Body of pancreas (tissue), 4 donors: ENCODE data around the gene RBM22. TPM values are rescaled to one million over a fixed set of nuclear protein-coding genes. Genes with fewer than 3 reads are reported as not detected.
A peak's percentile ranks its signal among the peaks of the same experiment; 100 is the strongest.

Experiments used
- ATAC-seq: fragments of 150-250 bp; one replicate; pipeline ENCODE4 v1.9.1; 2016
- DNase-seq, 4 donors: peaks; one replicate each; pipeline ENCODE4 v3.0.0-alpha.2; 2019
- H3K27ac ChIP-seq, 4 donors: fragments of 200-600 bp; sonication (generic); 1 replicate in 3 of 4; 2 replicates in 1 of 4; pipeline versions ENCODE4 v1.5.1 to v1.6.1; 2016 to 2019; ENCODE audit warnings: mild to moderate bottlenecking in 1 of 4, mixed read lengths in 1 of 4, moderate library complexity in 1 of 4
- H3K27me3 ChIP-seq, 2 donors: fragments of 200-600 bp; sonication (generic); one replicate each; pipeline ENCODE4 v1.6.0; 2016; ENCODE audit warnings: mild to moderate bottlenecking in 1 of 2
- H3K36me3 ChIP-seq, 2 donors: fragments of 200-600 bp; sonication (generic); replicated peaks in 1 of 2; 2 replicates each; pipeline ENCODE4 v1.5.1; 2016; ENCODE audit warnings: low read depth in 2 of 2; ENCODE audit not compliant: insufficient read depth in 1 of 2
- H3K4me1 ChIP-seq: fragments of 200-600 bp; sonication (generic); one replicate; pipeline ENCODE4 v1.6.0; 2016
- H3K4me3 ChIP-seq, 2 donors: fragments of 200-600 bp; sonication (generic); 1 replicate in 1 of 2; 2 replicates in 1 of 2; pipeline ENCODE4 v1.5.1; 2016 to 2019
- H3K9me3 ChIP-seq, 3 donors: fragments of 200-600 bp; sonication (generic); 1 replicate in 2 of 3; 2 replicates in 1 of 3; pipeline ENCODE4 v1.5.1; 2016
- POLR2A ChIP-seq, 3 donors: fragments of 450-650 bp; IDR thresholded peaks; one replicate each; pipeline ENCODE4 v1.6.1; 2016; ENCODE audit warnings: antibody characterized with exemption in 3 of 3, mild to moderate bottlenecking in 2 of 3
- WGBS, 2 donors: methylation state at CpG; one replicate each; pipeline ENCODE4 v1.1.5; 2017; 5-methylcytosine and 5-hydroxymethylcytosine counted together
- intact Hi-C: fragments of 100-400 bp; cut with DNase I; formaldehyde crosslinking; loops from one replicate; pipeline ENCODE4 v1.15.1; 2023
- total RNA-seq, 2 donors: library from RNA; depleted of rRNA; stranded (reverse); fragments of >200 nt; gene quantifications; one replicate each; pipeline ENCODE4 v1.1.0, GENCODE V29; 2016
- TF ChIP-seq, protein P1 (sequence below), 7 experiments: fragments of 450-650 bp in 4 of 7; fragments of 200-600 bp in 3 of 7; sonication (generic) in 3 of 7; IDR thresholded peaks; one replicate each; pipeline ENCODE4 v1.5.1; 2016 to 2019; ENCODE audit warnings: antibody characterized with exemption in 7 of 7

RBM22 gene
- total RNA-seq, 2 donors from 2014 or later: 22.8 to 28.7 TPM

- ATAC-seq (peak; percentile 82), DNase-seq (peak; percentile 69 to 83 (median 78))
- Histone ChIP-seq H3K27ac (peak overlapping the region in 1 of 4 donors; percentile 41), H3K4me3 (peak overlapping the region in 1 of 2 donors; percentile 7), H3K9me3 (no peaks in the 10 kb centered on the region), H3K4me1 (peaks cover 12% of the 10 kb centered on the region), H3K27me3 (no peaks in the 10 kb centered on the region), H3K36me3 (no peaks in the 10 kb centered on the region)
- 0 to 4% methylated on average over 2 to 56 of the region's 99 CpGs for WGBS, 2 donors
- TF ChIP-seq, protein P1, sequence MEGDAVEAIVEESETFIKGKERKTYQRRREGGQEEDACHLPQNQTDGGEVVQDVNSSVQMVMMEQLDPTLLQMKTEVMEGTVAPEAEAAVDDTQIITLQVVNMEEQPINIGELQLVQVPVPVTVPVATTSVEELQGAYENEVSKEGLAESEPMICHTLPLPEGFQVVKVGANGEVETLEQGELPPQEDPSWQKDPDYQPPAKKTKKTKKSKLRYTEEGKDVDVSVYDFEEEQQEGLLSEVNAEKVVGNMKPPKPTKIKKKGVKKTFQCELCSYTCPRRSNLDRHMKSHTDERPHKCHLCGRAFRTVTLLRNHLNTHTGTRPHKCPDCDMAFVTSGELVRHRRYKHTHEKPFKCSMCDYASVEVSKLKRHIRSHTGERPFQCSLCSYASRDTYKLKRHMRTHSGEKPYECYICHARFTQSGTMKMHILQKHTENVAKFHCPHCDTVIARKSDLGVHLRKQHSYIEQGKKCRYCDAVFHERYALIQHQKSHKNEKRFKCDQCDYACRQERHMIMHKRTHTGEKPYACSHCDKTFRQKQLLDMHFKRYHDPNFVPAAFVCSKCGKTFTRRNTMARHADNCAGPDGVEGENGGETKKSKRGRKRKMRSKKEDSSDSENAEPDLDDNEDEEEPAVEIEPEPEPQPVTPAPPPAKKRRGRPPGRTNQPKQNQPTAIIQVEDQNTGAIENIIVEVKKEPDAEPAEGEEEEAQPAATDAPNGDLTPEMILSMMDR (IDR thresholded peaks at IDR 0.05): peak; percentile 56 to 91 (median 79)
- TF ChIP-seq POLR2A (IDR thresholded peaks at IDR 0.05): no peak
- intact Hi-C loops: loop anchor here (10.0 kb wide), 1 partner anchor 202 kb away; no protein-coding TSS in a partner anchor
Measured at GRCh38 chr5:150656191-150657132, 44.4 kb downstream of the RBM22 start.

DNA sequence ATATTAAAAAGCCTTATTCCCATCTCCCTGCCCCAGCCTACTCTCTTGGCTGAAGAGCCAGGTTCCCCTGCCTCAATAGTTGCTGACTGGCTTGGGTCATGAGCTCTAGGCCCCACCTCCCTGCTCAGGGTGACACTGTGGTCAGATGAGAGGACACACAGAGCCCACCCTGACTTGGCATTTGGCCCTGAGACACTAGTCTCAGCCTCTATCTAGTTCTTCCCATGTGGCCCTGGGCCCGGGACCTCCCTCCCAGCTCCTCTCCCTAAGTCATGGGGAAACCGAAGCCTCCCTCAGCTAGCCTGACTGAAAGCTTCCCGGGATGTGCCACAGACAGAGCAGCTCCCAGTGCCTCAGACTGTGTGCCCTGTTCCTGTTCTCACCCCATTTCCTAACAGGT, 45.6 kb downstream of the RBM22 start:
- H3K36me3 ChIP-seq: no peaks in the 10 kb centered on the region
- TF ChIP-seq, protein P1 (IDR thresholded peaks at IDR 0.05): no peak
- TF ChIP-seq POLR2A (IDR thresholded peaks at IDR 0.05): no peak
- no peak for DNase-seq
- no peak overlapping the region for H3K27ac ChIP-seq
- intact Hi-C loops: loop anchor here (10.0 kb wide), 1 partner anchor 200 kb away; no protein-coding TSS in a partner anchor
- peaks cover 16% of the 10 kb centered on the region for H3K4me1 ChIP-seq
- H3K4me3 ChIP-seq: no peak overlapping the region
- WGBS, 2 donors: 77 to 89% methylated on average over 3 of the region's 3 CpGs
- ATAC-seq: no peak
- H3K27me3 ChIP-seq: no peaks in the 10 kb centered on the region
- H3K9me3 ChIP-seq: no peaks in the 10 kb centered on the region

GRCh38 chr5:150653762-150654556, 46.9 kb downstream of the RBM22 start:
- H3K27me3 ChIP-seq: no peaks in the 10 kb centered on the region
- no peaks in the 10 kb centered on the region for H3K9me3 ChIP-seq
- 53 to 75% methylated on average over 2 of the region's 2 CpGs for WGBS, 2 donors
- no peak for DNase-seq
- intact Hi-C loops: loop anchor here (10.0 kb wide), 1 partner anchor 199 kb away; no protein-coding TSS in a partner anchor
- no peaks in the 10 kb centered on the region for H3K36me3 ChIP-seq
- peak overlapping the region in 1 of 4 donors; percentile 10 for H3K27ac ChIP-seq
- ATAC-seq: no peak
- TF ChIP-seq, protein P1 (IDR thresholded peaks at IDR 0.05): no peak
- no peak for TF ChIP-seq POLR2A (IDR thresholded peaks at IDR 0.05)
- H3K4me3 ChIP-seq: no peak overlapping the region
- peaks cover 19% of the 10 kb centered on the region for H3K4me1 ChIP-seq

GRCh38 chr5:150653145-150653761, 47.6 kb downstream of the RBM22 start:
- DNase-seq: no peak
- H3K4me1 ChIP-seq: peaks cover 19% of the 10 kb centered on the region
- intact Hi-C loops: loop anchor here (10.0 kb wide), 1 partner anchor 198 kb away; no protein-coding TSS in a partner anchor

More at GRCh38 chr5:150653145-150653761, 47.6 kb downstream of the RBM22 start:
- Histone ChIP-seq H3K27ac (peak overlapping the region in 1 of 4 donors; percentile 10), H3K9me3 (no peaks in the 10 kb centered on the region), H3K27me3 (no peaks in the 10 kb centered on the region), H3K36me3 (peaks cover 0 to 5% of the 10 kb centered on the region in 2 donors), H3K4me3 (no peak overlapping the region)
- TF ChIP-seq POLR2A (IDR thresholded peaks at IDR 0.05): no peak
- TF ChIP-seq, protein P1 (IDR thresholded peaks at IDR 0.05): no peak
- WGBS, 2 donors: 70 to 74% methylated on average over 5 of the region's 5 CpGs
- ATAC-seq: no peak
